WTC11 (cell line): ENCODE results near the gene CBFA2T2. TPM values are rescaled to one million over a fixed set of nuclear protein-coding genes. Genes with fewer than 3 reads are reported as not detected.

ENCODE experiments used
- ATAC-seq: fragments of 200-7000 bp; cut with Tn5 transposase; 2 replicates; pipeline ENCODE4 v1.10.0; 2021; ENCODE audit warnings: mild to moderate bottlenecking, moderate library complexity
- CTCF ChIA-PET: fragments of 300-600 bp; sonication (Branson Sonifier 250); formaldehyde crosslinking; loops from one replicate; lab custom pipeline; 2021; ENCODE audit warnings: antibody characterized with exemption; lab: Charles Lee
- POLR2A ChIA-PET: fragments of 350-600 bp; sonication (Branson Sonifier 250); formaldehyde crosslinking; loops from one replicate; lab custom pipeline; 2021; ENCODE audit warnings: antibody characterized with exemption; lab: Charles Lee
- DNase-seq: peaks from one replicate; pipeline ENCODE4 v3.0.0; 2021; ENCODE audit warnings: low spot score
- H3K27ac Mint-ChIP-seq: 2 replicates; pipeline ENCODE4 v1.8.0; 2021; ENCODE audit warnings: mixed read lengths
- H3K27me3 Mint-ChIP-seq: 2 replicates; pipeline ENCODE4 v1.8.0; 2021; ENCODE audit warnings: low read depth, mild to moderate bottlenecking, moderate library complexity, mixed read lengths
- H3K36me3 Mint-ChIP-seq: 2 replicates; pipeline ENCODE4 v1.8.0; 2021; ENCODE audit warnings: mixed read lengths
- H3K4me1 Mint-ChIP-seq: 2 replicates; pipeline ENCODE4 v1.8.0; 2022; ENCODE audit warnings: mixed read lengths
- H3K4me3 Mint-ChIP-seq: 2 replicates; pipeline ENCODE4 v1.8.0; 2021; ENCODE audit warnings: mild to moderate bottlenecking, moderate library complexity, mixed read lengths
- H3K9me3 Mint-ChIP-seq: 2 replicates; pipeline ENCODE4 v1.8.0; 2021; ENCODE audit warnings: mixed read lengths
- CDX4 ChIP-seq: fragments of 250-450 bp; sonication (Bioruptor Pico); IDR thresholded peaks from 2 replicates; pipeline ENCODE4 v1.9.0; 2021; ENCODE audit warnings: moderate library complexity, mild to moderate bottlenecking, inconsistent platforms, borderline replicate concordance
- CREB1 ChIP-seq: sonication (generic); formaldehyde crosslinking; IDR thresholded peaks from 2 replicates; pipeline ENCODE4 v1.8.0; 2023; ENCODE audit warnings: mild to moderate bottlenecking, missing genetic modification reagents
- CREM ChIP-seq: sonication (generic); formaldehyde crosslinking; IDR thresholded peaks from 2 replicates; pipeline ENCODE4 v1.8.1; 2022; ENCODE audit warnings: mild to moderate bottlenecking, missing genetic modification reagents, moderate library complexity
- CTCF ChIP-seq: fragments of 200-600 bp; IDR thresholded peaks from 2 replicates; pipeline ENCODE4 v1.8.0; 2022; ENCODE audit warnings: antibody characterized with exemption
- ESRRA ChIP-seq: sonication (generic); formaldehyde crosslinking; IDR thresholded peaks from 2 replicates; pipeline ENCODE4 v1.8.1; 2022; ENCODE audit warnings: mild to moderate bottlenecking, missing genetic modification reagents, borderline replicate concordance
- FOXJ3 ChIP-seq: sonication (generic); formaldehyde crosslinking; IDR thresholded peaks from 2 replicates; pipeline ENCODE4 v1.9.0; 2021; ENCODE audit warnings: missing genetic modification reagents, mild to moderate bottlenecking, borderline replicate concordance
- GRHL2 ChIP-seq: fragments of 250-450 bp; sonication (Bioruptor Pico); IDR thresholded peaks from 2 replicates; pipeline ENCODE4 v1.8.0; 2022; ENCODE audit warnings: mild to moderate bottlenecking, moderate library complexity; ENCODE audit not compliant: insufficient replicate concordance, severe bottlenecking
- HMGA2 ChIP-seq: fragments of 250-450 bp; sonication (Bioruptor Pico); IDR thresholded peaks from 2 replicates; pipeline ENCODE4 v1.4.0; 2021; ENCODE audit warnings: mild to moderate bottlenecking, moderate library complexity
- KAT7 ChIP-seq: sonication (generic); formaldehyde crosslinking; IDR thresholded peaks from 2 replicates; pipeline ENCODE4 v1.8.1; 2023; ENCODE audit warnings: missing genetic modification reagents, mild to moderate bottlenecking, borderline replicate concordance
- MAX ChIP-seq: sonication (generic); formaldehyde crosslinking; IDR thresholded peaks from 2 replicates; pipeline ENCODE4 v1.8.0; 2022; ENCODE audit warnings: mild to moderate bottlenecking, missing genetic modification reagents
- MXD4 ChIP-seq: fragments of 250-450 bp; sonication (Bioruptor Pico); IDR thresholded peaks from 2 replicates; pipeline ENCODE4 v1.8.0; 2021; ENCODE audit warnings: mild to moderate bottlenecking, moderate library complexity, borderline replicate concordance
- MYBL2 ChIP-seq: sonication (generic); formaldehyde crosslinking; IDR thresholded peaks from 2 replicates; pipeline ENCODE4 v1.8.1; 2023; ENCODE audit warnings: mild to moderate bottlenecking, moderate library complexity, missing genetic modification reagents
- NR2C2 ChIP-seq: sonication (generic); formaldehyde crosslinking; IDR thresholded peaks from 2 replicates; pipeline ENCODE4 v1.8.0; 2022; ENCODE audit warnings: mild to moderate bottlenecking, missing genetic modification reagents
- PRDM15 ChIP-seq: sonication (generic); formaldehyde crosslinking; IDR thresholded peaks from 2 replicates; pipeline ENCODE4 v1.8.0; 2022; ENCODE audit warnings: missing genetic modification reagents
- PRRX2 ChIP-seq: fragments of 250-450 bp; sonication (Bioruptor Pico); IDR thresholded peaks from 2 replicates; pipeline ENCODE4 v1.8.0; 2021; ENCODE audit warnings: mild to moderate bottlenecking
- TP53 ChIP-seq: sonication (generic); formaldehyde crosslinking; IDR thresholded peaks from 2 replicates; pipeline ENCODE4 v1.8.1; 2023; ENCODE audit warnings: mild to moderate bottlenecking, missing genetic modification reagents
- USF1 ChIP-seq: sonication (generic); formaldehyde crosslinking; IDR thresholded peaks from 2 replicates; pipeline ENCODE4 v1.8.0; 2022; ENCODE audit warnings: mild to moderate bottlenecking, missing genetic modification reagents
- ZNF121 ChIP-seq: sonication (generic); formaldehyde crosslinking; IDR thresholded peaks from 2 replicates; pipeline ENCODE4 v1.8.0; 2023; ENCODE audit warnings: missing genetic modification reagents
- ZNF219 ChIP-seq: sonication (generic); formaldehyde crosslinking; IDR thresholded peaks from 2 replicates; pipeline ENCODE4 v1.8.0; 2023; ENCODE audit warnings: missing genetic modification reagents, mild to moderate bottlenecking, borderline replicate concordance
- ZNF317 ChIP-seq: sonication (generic); formaldehyde crosslinking; IDR thresholded peaks from 2 replicates; pipeline ENCODE4 v1.8.1; 2023; ENCODE audit warnings: low read depth, mild to moderate bottlenecking, moderate library complexity, missing genetic modification reagents, borderline replicate concordance
- ZNF416 ChIP-seq: fragments of 250-450 bp; sonication (Bioruptor Pico); IDR thresholded peaks from 2 replicates; pipeline ENCODE4 v1.9.0; 2021; ENCODE audit warnings: mild to moderate bottlenecking, inconsistent platforms
- ZNF423 ChIP-seq: fragments of 250-450 bp; sonication (Bioruptor Pico); IDR thresholded peaks from 2 replicates; pipeline ENCODE4 v2.1.2; 2022; ENCODE audit warnings: mild to moderate bottlenecking, moderate library complexity
- ZNF425 ChIP-seq: fragments of 250-450 bp; sonication (Bioruptor Pico); conservative IDR thresholded peaks from 2 replicates; pipeline ENCODE4 v1.9.0; 2021; ENCODE audit warnings: mild to moderate bottlenecking
- total RNA-seq: library from RNA; stranded (reverse); gene quantifications from 3 replicates; pipeline ENCODE4 v1.2.3, GENCODE V29; 2021

CBFA2T2 gene
- total RNA-seq, 1 experiment from 2014 or later: 22.1 TPM

- TF ChIP-seq PRDM15: no peak
These were observed 150.4 kb downstream of the CBFA2T2 start (continued) for GRCh38 chr20:33640287-33640686.

GRCh38 chr20:33644313-33645071 is 154.6 kb downstream of the CBFA2T2 start:
- H3K27me3 Mint-ChIP-seq: no peaks in the 10 kb centered on the region
- peaks cover 6% of the 10 kb centered on the region for H3K4me1 Mint-ChIP-seq
- H3K4me3 Mint-ChIP-seq: no peak overlapping the region
- ChIA-PET CTCF (interaction anchor here (1.0 to 1.2 kb wide), 2 partner anchors 9 to 187 kb away, joined by 3 to 5 read pairs; no protein-coding TSS in a partner anchor), POLR2A (no interaction called here)
- no peaks in the 10 kb centered on the region for H3K9me3 Mint-ChIP-seq
- TF ChIP-seq HMGA2 (CRISPR knock-in tag): no peak
- TF ChIP-seq CREM (CRISPR knock-in tag): no peak
- no peak for TF ChIP-seq ZNF317 (CRISPR knock-in tag)
- TF ChIP-seq MAX (CRISPR knock-in tag): no peak
- TF ChIP-seq CTCF: no peak
- no peak for TF ChIP-seq ZNF121
- no peak for TF ChIP-seq ESRRA (CRISPR knock-in tag)
- TF ChIP-seq PRRX2 (CRISPR knock-in tag): no peak
- TF ChIP-seq ZNF425: no peak
- no peak for TF ChIP-seq NR2C2
- H3K27ac Mint-ChIP-seq: no peak overlapping the region
- no peak for DNase-seq
- ATAC-seq: no peak
- H3K36me3 Mint-ChIP-seq: peaks cover 30% of the 10 kb centered on the region

GRCh38 chr20:33645072-33645358 is 155.1 kb downstream of the CBFA2T2 start:
- Mint-ChIP-seq H3K27ac (no peak overlapping the region), H3K4me3 (no peak overlapping the region), H3K4me1 (peaks cover 7% of the 10 kb centered on the region), H3K27me3 (no peaks in the 10 kb centered on the region), H3K9me3 (no peaks in the 10 kb centered on the region), H3K36me3 (peaks cover 28% of the 10 kb centered on the region)
- POLR2A ChIA-PET: no interaction called here
- ATAC-seq (no peak), DNase-seq (no peak)
- CTCF ChIA-PET: interaction anchor here (1.0 to 1.2 kb wide), 2 partner anchors 9 to 188 kb away, joined by 3 to 5 read pairs; no protein-coding TSS in a partner anchor
- TF ChIP-seq MXD4 (no peak), FOXJ3 (no peak), MYBL2 (CRISPR knock-in tag) (no peak), ZNF219 (CRISPR knock-in tag) (no peak), ZNF121 (no peak), CREB1 (CRISPR knock-in tag) (no peak), ZNF423 (CRISPR knock-in tag) (no peak), ZNF416 (CRISPR knock-in tag) (no peak), CDX4 (CRISPR knock-in tag) (no peak), TP53 (CRISPR knock-in tag) (no peak), KAT7 (CRISPR knock-in tag) (no peak), GRHL2 (CRISPR knock-in tag) (no peak), ESRRA (CRISPR knock-in tag) (no peak), USF1 (CRISPR knock-in tag) (no peak)
